Upper lobe of left lung (tissue), 4 donors: ENCODE data around the gene REXO4.

Experiments
- POLR2A ChIP-seq, 4 donors: fragments of 450-650 bp; IDR thresholded peaks; one replicate each; pipeline ENCODE4 v1.5.1; 2016 to 2017; ENCODE audit warnings: antibody characterized with exemption in 4 of 4, mild to moderate bottlenecking in 2 of 4
- POLR2AphosphoS5 ChIP-seq, 2 donors: sonication (generic); formaldehyde crosslinking; IDR thresholded peaks; one replicate each; pipeline ENCODE4 v1.5.1; 2017; ENCODE audit warnings: antibody characterized with exemption in 2 of 2
- TF ChIP-seq, protein P1 (sequence below), 6 experiments: fragments of 450-650 bp in 4 of 6; fragments of 200-600 bp in 2 of 6; sonication (generic) in 2 of 6; IDR thresholded peaks; one replicate each; pipeline ENCODE4 v1.5.1; 2016 to 2019; ENCODE audit warnings: antibody characterized with exemption in 6 of 6

DNA sequence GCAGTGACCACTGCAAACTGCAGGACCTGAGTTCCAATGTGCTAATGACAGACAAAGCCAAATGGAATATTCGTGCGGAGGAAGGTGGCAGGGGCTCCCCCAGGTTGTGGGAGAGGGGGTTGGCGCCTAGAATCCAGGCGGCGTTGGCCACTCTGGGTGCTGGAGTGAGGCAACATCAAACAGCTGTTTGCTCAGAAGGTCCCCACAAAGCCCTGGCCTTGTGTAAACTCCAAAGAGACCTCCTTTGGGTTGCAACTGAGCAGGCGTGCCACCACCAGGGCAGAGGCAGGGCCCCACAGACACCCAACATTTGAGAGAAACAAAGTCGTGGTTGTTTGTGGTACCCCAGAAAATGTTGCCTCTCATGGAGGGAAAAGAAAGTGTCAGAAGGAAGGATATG is 27.1 kb downstream of the REXO4 start:
- TF ChIP-seq, protein P1, sequence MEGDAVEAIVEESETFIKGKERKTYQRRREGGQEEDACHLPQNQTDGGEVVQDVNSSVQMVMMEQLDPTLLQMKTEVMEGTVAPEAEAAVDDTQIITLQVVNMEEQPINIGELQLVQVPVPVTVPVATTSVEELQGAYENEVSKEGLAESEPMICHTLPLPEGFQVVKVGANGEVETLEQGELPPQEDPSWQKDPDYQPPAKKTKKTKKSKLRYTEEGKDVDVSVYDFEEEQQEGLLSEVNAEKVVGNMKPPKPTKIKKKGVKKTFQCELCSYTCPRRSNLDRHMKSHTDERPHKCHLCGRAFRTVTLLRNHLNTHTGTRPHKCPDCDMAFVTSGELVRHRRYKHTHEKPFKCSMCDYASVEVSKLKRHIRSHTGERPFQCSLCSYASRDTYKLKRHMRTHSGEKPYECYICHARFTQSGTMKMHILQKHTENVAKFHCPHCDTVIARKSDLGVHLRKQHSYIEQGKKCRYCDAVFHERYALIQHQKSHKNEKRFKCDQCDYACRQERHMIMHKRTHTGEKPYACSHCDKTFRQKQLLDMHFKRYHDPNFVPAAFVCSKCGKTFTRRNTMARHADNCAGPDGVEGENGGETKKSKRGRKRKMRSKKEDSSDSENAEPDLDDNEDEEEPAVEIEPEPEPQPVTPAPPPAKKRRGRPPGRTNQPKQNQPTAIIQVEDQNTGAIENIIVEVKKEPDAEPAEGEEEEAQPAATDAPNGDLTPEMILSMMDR (IDR thresholded peaks at IDR 0.05), result no peak
- TF ChIP-seq POLR2A (IDR thresholded peaks at IDR 0.05), result no peak
- TF ChIP-seq POLR2AphosphoS5 (IDR thresholded peaks at IDR 0.05), result no peak
